IPS-18c (cell line): ENCODE measurements around the gene RAD54L.
"Not testable (repeated sequence)": the region's sequence is repeated elsewhere in the genome, so short reads cannot be mapped to it uniquely, and the experiment has no call there.

Source experiments
- H3K4me3 ChIP-seq: 2 replicates; pipeline ENCODE4 v1.7.0; 2013; ENCODE audit warnings: low read depth, mild to moderate bottlenecking, low read length, moderate library complexity; ENCODE audit not compliant: insufficient read depth
- H3K9me3 ChIP-seq: one replicate; pipeline ENCODE4 v1.6.1; 2013; ENCODE audit warnings: mild to moderate bottlenecking, low read length, moderate library complexity; ENCODE audit not compliant: control insufficient read depth, insufficient read depth

Gene RAD54L

GRCh38 chr1:46247436-46248121 lies at the start of gene RAD54L:
RAD54L (plus strand) TSS chr1:46247763; CDS start chr1:46248406, 643 bp downstream.
- no peaks in the 10 kb centered on the region for H3K9me3 ChIP-seq
- H3K4me3 ChIP-seq: peak within 1 kb of the TSS; percentile 87

DNA sequence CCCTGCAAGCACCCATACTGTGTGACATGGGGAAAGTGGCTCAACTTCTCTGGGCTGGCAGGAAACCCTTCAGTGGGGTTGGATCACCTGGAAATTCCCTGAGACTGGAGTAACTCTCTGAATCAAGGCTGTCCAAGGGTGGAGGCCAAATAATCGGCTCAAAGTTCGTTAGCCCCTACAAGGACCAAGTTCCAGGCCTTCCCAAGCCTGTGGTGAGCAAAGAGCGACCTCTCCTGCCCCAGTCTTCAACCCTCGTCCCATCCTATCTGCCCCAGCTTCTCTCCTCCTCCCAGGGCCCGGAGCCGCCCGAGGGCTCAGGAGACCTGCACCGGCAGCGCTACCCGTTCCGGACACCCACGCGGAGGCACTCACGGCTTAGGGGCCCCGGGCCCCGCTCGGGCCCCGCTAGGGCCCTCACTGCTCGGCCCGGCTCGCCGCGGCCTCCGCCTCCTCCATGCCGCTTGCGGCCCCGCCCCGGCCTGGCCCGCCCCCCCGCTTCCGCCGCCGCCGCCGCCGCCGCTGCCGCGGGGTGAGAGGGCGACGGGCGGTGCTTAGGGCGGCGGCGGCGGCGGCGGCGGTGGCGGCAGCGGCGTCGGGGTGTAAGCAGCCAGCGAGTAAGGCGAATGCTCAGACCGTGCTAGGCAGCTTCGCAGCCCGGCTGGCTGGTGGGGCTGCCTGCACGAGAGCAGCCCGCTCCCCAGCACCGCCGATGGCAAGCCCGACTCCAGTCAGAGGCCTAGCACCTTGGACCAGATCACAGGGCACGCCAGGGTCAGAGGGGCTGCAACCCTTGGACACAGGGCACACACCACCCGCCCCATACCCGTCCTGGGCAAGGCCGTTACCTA lies 49.4 kb upstream of the RAD54L start, which contains the start of gene POMGNT1:
Gene POMGNT1 (minus strand): TSS at position 471 of the 848 bp plus-strand sequence. CDS start 613 bp downstream, outside the sequence.
- H3K9me3 ChIP-seq: no peaks in the 10 kb centered on the region
- peak within 1 kb of the TSS; percentile 71 for H3K4me3 ChIP-seq

DNA sequence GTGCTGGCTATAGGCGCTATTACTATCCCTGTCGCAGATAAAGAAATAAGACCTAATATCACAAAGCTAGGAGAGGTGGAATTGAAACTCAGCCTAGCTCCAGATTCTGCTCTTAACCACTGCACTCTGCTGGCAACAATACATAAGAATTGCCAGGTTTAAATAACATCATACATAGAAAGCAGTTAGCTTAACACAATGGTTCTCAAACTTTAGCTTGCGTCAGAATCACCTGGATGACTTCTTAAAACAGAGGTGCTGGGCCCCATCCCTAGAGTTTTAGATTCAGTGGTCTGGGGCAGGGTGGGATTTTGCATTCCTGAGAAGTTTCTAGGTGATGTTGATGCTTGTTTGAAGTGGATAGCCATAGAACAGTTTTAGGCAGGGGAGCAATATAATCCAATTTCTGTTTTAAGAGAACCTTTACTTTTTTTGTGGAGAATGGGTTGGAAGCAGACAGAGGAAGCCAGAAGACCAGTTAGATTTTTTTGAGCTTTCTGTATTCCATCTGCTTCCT lies 48.3 kb upstream of the RAD54L start:
- Histone ChIP-seq H3K9me3 (no peaks in the 10 kb centered on the region), H3K4me3 (no peak overlapping the region)

DNA sequence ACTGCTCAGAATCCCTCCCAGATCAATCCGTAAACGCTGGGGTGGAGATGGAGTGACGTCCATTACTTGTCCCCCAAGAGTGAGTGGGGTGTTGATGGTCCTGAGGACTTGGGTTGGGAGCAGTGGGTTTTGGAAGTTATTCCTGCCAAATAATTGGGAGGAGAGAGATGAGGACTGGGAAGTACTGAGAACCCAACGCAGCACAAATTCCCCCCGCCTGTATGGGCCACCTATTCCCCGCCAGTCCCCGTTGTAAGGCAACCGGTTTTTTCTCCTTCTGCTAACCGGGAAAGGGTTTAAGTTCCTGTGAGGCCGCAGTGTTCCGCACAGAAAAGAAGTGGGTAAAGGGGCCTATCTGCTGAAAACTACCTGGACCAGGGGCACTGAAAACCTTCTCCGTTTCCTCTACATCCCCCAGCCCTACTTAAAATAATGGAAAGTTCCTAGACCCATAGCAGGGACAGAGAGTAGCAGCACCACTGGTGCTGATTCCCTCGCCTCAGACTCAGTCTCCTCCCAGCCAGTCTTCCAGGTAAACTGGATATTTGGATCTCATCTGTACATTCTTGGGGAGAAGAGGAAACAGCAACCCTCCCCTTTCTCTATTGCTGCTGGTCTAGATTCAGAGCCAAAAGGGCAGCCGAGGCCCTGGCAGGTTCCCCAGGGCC lies 43.7 kb upstream of the RAD54L start:
- H3K4me3 ChIP-seq: peak overlapping the region; percentile 98
- H3K9me3 ChIP-seq: no peaks in the 10 kb centered on the region

DNA sequence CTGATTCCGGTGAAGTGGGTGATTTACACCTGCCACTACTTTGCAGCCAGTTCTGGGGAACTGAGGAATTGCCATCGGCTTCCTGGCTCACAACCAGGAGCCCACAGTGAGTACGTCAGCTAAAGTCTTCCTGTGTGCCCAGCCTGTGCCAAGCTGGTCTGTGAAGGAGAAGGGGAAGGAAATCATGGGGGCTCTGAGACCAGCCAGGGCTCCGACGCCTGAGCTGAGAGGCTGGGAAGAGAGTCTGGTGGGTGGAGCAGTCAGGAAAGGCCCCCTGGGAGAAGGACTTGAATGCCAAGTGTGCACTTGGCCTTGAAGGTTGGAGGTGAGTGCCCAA lies 43.2 kb upstream of the RAD54L start:
- H3K4me3 ChIP-seq: 0 out of 2 replicates have a peak overlapping the region, but pooled peaks have one; percentile 98

GRCh38 chr1:46205141-46205540 lies 42.4 kb upstream of the RAD54L start:
- no peaks in the 10 kb centered on the region for H3K9me3 ChIP-seq

More for the DNA sequence above, 43.2 kb upstream of the RAD54L start:
- no peaks in the 10 kb centered on the region for H3K9me3 ChIP-seq

GRCh38 chr1:46205791-46206190 lies 41.8 kb upstream of the RAD54L start:
- Histone ChIP-seq H3K4me3 (no peak overlapping the region), H3K9me3 (no peaks in the 10 kb centered on the region)

More at GRCh38 chr1:46205141-46205540, 42.4 kb upstream of the RAD54L start:
- no peak overlapping the region for H3K4me3 ChIP-seq

- no peaks in the 10 kb centered on the region for H3K9me3 ChIP-seq
Observed at GRCh38 chr1:46206399-46206798, 41.2 kb upstream of the RAD54L start.

DNA sequence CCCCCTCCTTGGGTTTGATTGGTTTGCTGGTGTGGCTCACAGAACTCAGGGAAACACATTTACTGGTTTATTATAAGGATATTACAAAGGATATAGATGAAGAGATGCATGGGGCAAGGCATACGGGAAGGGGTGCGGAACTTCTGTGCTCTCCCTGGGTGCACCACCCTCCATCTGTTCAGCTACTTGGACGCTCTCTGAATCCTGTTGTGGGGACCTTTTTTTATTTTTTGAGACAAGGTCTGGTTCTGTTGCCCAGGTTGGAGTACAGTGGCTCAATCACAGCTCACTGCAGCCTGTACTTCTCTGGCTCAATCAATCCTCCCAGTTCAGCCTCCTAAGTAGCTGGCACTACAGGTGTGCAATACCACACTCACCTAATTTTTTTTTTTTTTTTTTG lies 37.0 kb upstream of the RAD54L start:
- Histone ChIP-seq H3K4me3 (no peak overlapping the region), H3K9me3 (no peaks in the 10 kb centered on the region)

More at GRCh38 chr1:46206399-46206798, 41.2 kb upstream of the RAD54L start:
- no peak overlapping the region for H3K4me3 ChIP-seq

- no peaks in the 10 kb centered on the region for H3K9me3 ChIP-seq
- no peak overlapping the region for H3K4me3 ChIP-seq
Observed at GRCh38 chr1:46211051-46211450, 36.5 kb upstream of the RAD54L start.

GRCh38 chr1:46215504-46215903 lies 32.1 kb upstream of the RAD54L start:
- H3K9me3 ChIP-seq: peaks cover 2% of the 10 kb centered on the region
- no peak overlapping the region for H3K4me3 ChIP-seq

- Histone ChIP-seq H3K4me3 (no peak overlapping the region), H3K9me3 (peaks cover 2% of the 10 kb centered on the region)
Observed at GRCh38 chr1:46218443-46218842, 29.1 kb upstream of the RAD54L start.

DNA sequence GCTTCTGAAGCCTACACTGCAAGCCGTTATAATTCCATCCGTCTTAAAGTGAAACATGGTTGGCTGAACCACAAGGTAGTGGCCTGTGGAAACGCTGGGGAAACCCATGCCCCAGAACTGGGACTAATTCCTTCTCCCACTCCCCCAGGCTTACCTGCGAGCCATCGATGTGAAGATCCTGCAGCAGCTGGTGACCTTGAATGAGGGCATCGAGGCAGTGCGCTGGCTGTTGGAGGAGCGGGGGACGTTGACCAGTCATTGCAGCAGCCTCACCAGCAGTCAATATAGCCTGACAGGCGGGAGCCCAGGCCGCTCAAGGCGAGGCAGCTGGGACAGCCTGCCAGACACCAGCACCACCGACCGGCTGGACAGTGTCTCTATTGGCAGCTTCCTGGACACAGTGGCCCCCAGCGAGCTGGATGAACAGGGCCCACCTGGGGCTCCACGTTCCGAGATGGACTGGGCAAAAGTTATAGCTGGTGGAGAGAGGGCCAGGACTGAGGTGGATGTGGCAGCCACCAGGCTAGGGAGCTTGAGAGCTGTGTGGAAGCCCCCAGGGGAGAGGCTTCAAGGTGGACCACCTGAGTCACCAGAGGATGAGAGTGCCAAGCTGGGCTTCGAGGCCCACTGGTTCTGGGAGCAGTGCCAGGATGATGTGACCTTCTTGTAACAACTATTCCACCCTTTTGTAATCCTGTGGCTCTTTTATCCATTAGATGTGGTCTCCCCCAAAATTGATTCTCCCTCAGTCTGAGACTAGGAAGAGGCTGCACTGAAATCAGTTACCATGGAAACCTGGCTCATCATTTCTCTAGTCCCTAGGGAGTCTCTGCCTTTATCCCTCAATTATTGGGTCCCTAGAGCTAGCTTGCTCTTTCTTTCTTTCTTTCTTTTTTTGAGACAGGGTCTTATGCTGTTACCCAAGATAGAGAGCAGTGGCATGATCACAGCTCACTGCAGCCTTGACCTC lies 27.7 kb upstream of the RAD54L start:
- Histone ChIP-seq H3K4me3 (no peak overlapping the region), H3K9me3 (peaks cover 2% of the 10 kb centered on the region)

- Histone ChIP-seq H3K9me3 (peaks cover 2% of the 10 kb centered on the region), H3K4me3 (no peak overlapping the region)
Observed at GRCh38 chr1:46220808-46221207, 26.8 kb upstream of the RAD54L start.

DNA sequence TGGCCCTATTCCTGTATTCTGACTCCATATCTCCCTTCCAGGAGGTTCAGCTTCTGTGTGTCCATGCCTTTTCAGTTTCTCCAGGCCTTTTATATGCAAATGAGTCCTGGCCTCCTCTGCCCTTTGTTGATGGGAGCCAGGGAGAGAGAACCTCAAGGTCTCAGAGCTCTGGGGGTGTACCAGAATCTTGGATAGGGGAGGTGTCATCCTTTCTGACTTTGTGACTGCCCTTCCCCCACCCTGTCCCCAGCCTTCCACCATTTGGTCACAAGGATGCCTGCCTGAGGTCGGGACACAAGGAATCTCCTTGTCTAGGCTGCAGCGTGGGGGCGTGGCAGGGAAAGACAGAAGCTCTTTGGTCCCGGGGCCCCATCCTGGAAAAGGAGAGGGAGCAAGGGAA lies 25.8 kb upstream of the RAD54L start:
- Histone ChIP-seq H3K4me3 (no peak overlapping the region), H3K9me3 (peaks cover 2% of the 10 kb centered on the region)

GRCh38 chr1:46223055-46223454 lies 24.5 kb upstream of the RAD54L start:
- not testable (repeated sequence) for H3K4me3 ChIP-seq, H3K9me3 ChIP-seq
